IMR-90 (cell line): ENCODE data around the gene SIGLEC9. TPM values are rescaled to one million over a fixed set of nuclear protein-coding genes. Genes with fewer than 3 reads are reported as not detected.

ENCODE experiments used
- ATAC-seq: fragments of 200-7000 bp; cut with Tn5 transposase; 2 replicates; pipeline ENCODE4 v1.9.1; 2020; ENCODE audit warnings: low read depth, mild to moderate bottlenecking, moderate library complexity
- BruUV-seq: library from RNA; stranded (reverse); fragments of 400-500 nt; replicated peaks from 2 replicates; lab custom pipeline; 2021; lab: Mats Ljungman, UMichigan
- CTCF ChIA-PET: fragments of 300-600 bp; formaldehyde crosslinking; extraction: SDS; loops from one replicate; lab custom pipeline; 2021; ENCODE audit warnings: antibody characterized with exemption; lab: Yijun Ruan, JAX
- POLR2A ChIA-PET: fragments of 300-600 bp; sonication (Branson Sonifier 250); formaldehyde crosslinking; loops from one replicate; lab custom pipeline; 2022; ENCODE audit warnings: antibody characterized with exemption; ENCODE audit not compliant: unreplicated experiment; lab: Charles Lee
- DNase-seq: peaks from one replicate; pipeline ENCODE4 v3.0.0; 2013
- H2AFZ ChIP-seq: replicated peaks from 2 replicates; pipeline ENCODE3; 2013; ENCODE audit warnings: low read length, mild to moderate bottlenecking; ENCODE audit not compliant: poor library complexity
- H2AK5ac ChIP-seq: 2 replicates; pipeline ENCODE4 v1.6.1; 2013; ENCODE audit warnings: low read depth, low read length, inconsistent platforms
- H2AK9ac ChIP-seq: replicated peaks from 2 replicates; pipeline ENCODE3; 2013; ENCODE audit warnings: mild to moderate bottlenecking, low read depth, low read length, moderate library complexity; ENCODE audit not compliant: poor library complexity
- H2BK120ac ChIP-seq: 2 replicates; pipeline ENCODE4 v1.6.1; 2013; ENCODE audit warnings: low read depth, low read length, inconsistent platforms
- H2BK15ac ChIP-seq: 3 replicates; pipeline ENCODE4 v1.6.1; 2013; ENCODE audit warnings: low read depth, low read length, inconsistent platforms
- H2BK20ac ChIP-seq: 2 replicates; pipeline ENCODE4 v1.6.1; 2013; ENCODE audit warnings: low read depth, mild to moderate bottlenecking, inconsistent platforms, low read length, moderate library complexity
- H2BK5ac ChIP-seq: 2 replicates; pipeline ENCODE4 v1.6.1; 2013; ENCODE audit warnings: mild to moderate bottlenecking, low read depth, low read length, inconsistent platforms; ENCODE audit not compliant: poor library complexity, severe bottlenecking
- H3K14ac ChIP-seq: replicated peaks from 2 replicates; pipeline ENCODE4 v1.6.1; 2013; ENCODE audit warnings: low read depth, low read length, inconsistent platforms
- H3K18ac ChIP-seq: 2 replicates; pipeline ENCODE4 v1.6.1; 2013; ENCODE audit warnings: low read depth, low read length, control low read depth
- H3K23ac ChIP-seq: 2 replicates; pipeline ENCODE4 v1.6.1; 2013; ENCODE audit warnings: low read depth, low read length, inconsistent platforms
- H3K27ac ChIP-seq: 2 replicates; pipeline ENCODE4 v1.5.1; 2013; ENCODE audit warnings: mild to moderate bottlenecking, control low read depth, low read length; ENCODE audit not compliant: insufficient read depth
- H3K27me3 ChIP-seq: 2 replicates; pipeline ENCODE4 v1.6.1; 2013; ENCODE audit warnings: low read length; ENCODE audit not compliant: control insufficient read depth, insufficient read depth
- H3K36me3 ChIP-seq: 2 replicates; pipeline ENCODE4 v1.6.1; 2013; ENCODE audit warnings: low read length, mixed read lengths; ENCODE audit not compliant: control insufficient read depth, insufficient read depth
- H3K4ac ChIP-seq: 2 replicates; pipeline ENCODE4 v1.6.1; 2013; ENCODE audit warnings: low read depth, low read length, inconsistent platforms
- H3K4me1 ChIP-seq: 2 replicates; pipeline ENCODE4 v1.6.1; 2013; ENCODE audit warnings: low read length, mixed read lengths; ENCODE audit not compliant: control insufficient read depth, insufficient read depth
- H3K4me2 ChIP-seq: 2 replicates; pipeline ENCODE4 v1.6.1; 2013; ENCODE audit warnings: low read depth, mild to moderate bottlenecking, control low read depth, low read length, moderate library complexity
- H3K4me3 ChIP-seq: 2 replicates; pipeline ENCODE4 v1.5.1; 2013; ENCODE audit warnings: low read depth, mild to moderate bottlenecking, control low read depth, low read length, moderate library complexity; ENCODE audit not compliant: insufficient read depth
- H3K56ac ChIP-seq: 2 replicates; pipeline ENCODE4 v1.6.1; 2013; ENCODE audit warnings: low read length, inconsistent platforms; ENCODE audit not compliant: insufficient read depth; ENCODE audit errors: extremely low read depth
- H3K79me1 ChIP-seq, 2 experiments: 2 replicates each; pipeline ENCODE4 v1.6.1; 2013; ENCODE audit warnings: low read length in 2 of 2, inconsistent platforms in 1 of 2, low read depth in 1 of 2
- H3K9ac ChIP-seq: 2 replicates; pipeline ENCODE4 v1.6.1; 2013; ENCODE audit warnings: low read depth, low read length, control low read depth
- H3K9me1 ChIP-seq: 2 replicates; pipeline ENCODE4 v1.6.1; 2013; ENCODE audit warnings: low read length, inconsistent platforms; ENCODE audit not compliant: insufficient read depth
- H3K9me3 ChIP-seq: 2 replicates; pipeline ENCODE4 v1.6.1; 2013; ENCODE audit warnings: low read length; ENCODE audit not compliant: control insufficient read depth, insufficient read depth
- H4K20me1 ChIP-seq: 2 replicates; pipeline ENCODE4 v1.6.1; 2013; ENCODE audit warnings: low read length, inconsistent platforms; ENCODE audit not compliant: insufficient read depth
- H4K5ac ChIP-seq: 2 replicates; pipeline ENCODE4 v1.6.1; 2013; ENCODE audit warnings: mild to moderate bottlenecking, low read depth, low read length, control low read depth
- H4K8ac ChIP-seq, 2 experiments: 2 replicates each; pipeline ENCODE4 v1.6.1; 2013; ENCODE audit warnings: low read depth in 2 of 2, low read length in 2 of 2, control low read depth in 1 of 2, inconsistent platforms in 1 of 2
- H4K91ac ChIP-seq: 2 replicates; pipeline ENCODE4 v1.6.1; 2013; ENCODE audit warnings: low read depth, low read length, inconsistent platforms; ENCODE audit not compliant: insufficient read depth
- BHLHE40 ChIP-seq: fragments of 150-350 bp; IDR thresholded peaks from 2 replicates; pipeline ENCODE4 v1.6.1; 2016; ENCODE audit warnings: mild to moderate bottlenecking, low read depth, low read length
- CEBPB ChIP-seq: IDR thresholded peaks from 2 replicates; pipeline ENCODE4 v1.6.1; 2012; ENCODE audit warnings: low read depth, low read length, improper control_type of control experiment
- CHD1 ChIP-seq: IDR thresholded peaks from 2 replicates; pipeline ENCODE4 v1.6.1; 2012; ENCODE audit warnings: low read depth, low read length, improper control_type of control experiment
- ELK1 ChIP-seq: fragments of 150-350 bp; IDR thresholded peaks from 2 replicates; pipeline ENCODE4 v1.6.1; 2016; ENCODE audit warnings: low read depth, mild to moderate bottlenecking, low read length, moderate library complexity, borderline replicate concordance
- FOS ChIP-seq: fragments of 150-350 bp; IDR thresholded peaks from 2 replicates; pipeline ENCODE4 v1.6.1; 2016; ENCODE audit warnings: low read depth, low read length
- MAFK ChIP-seq: IDR thresholded peaks from 2 replicates; pipeline ENCODE4 v1.6.1; 2012; ENCODE audit warnings: low read depth, low read length, improper control_type of control experiment
- MAZ ChIP-seq: IDR thresholded peaks from 2 replicates; pipeline ENCODE4 v1.6.1; 2012; ENCODE audit warnings: low read depth, mild to moderate bottlenecking, low read length, improper control_type of control experiment, moderate library complexity, borderline replicate concordance
- MXI1 ChIP-seq: IDR thresholded peaks from 2 replicates; pipeline ENCODE4 v1.6.1; 2012; ENCODE audit warnings: low read depth, mild to moderate bottlenecking, low read length, moderate library complexity, borderline replicate concordance
- NFE2L2 ChIP-seq: fragments of 150-350 bp; IDR thresholded peaks from 2 replicates; pipeline ENCODE4 v1.6.1; 2016; ENCODE audit warnings: low read depth, mild to moderate bottlenecking, low read length
- POLR2A ChIP-seq: IDR thresholded peaks from 2 replicates; pipeline ENCODE4 v1.6.1; 2012; ENCODE audit warnings: mild to moderate bottlenecking, low read depth, low read length
- RAD21 ChIP-seq: IDR thresholded peaks from 2 replicates; pipeline ENCODE4 v1.6.1; 2012; ENCODE audit warnings: low read length, improper control_type of control experiment
- RCOR1 ChIP-seq: IDR thresholded peaks from 2 replicates; pipeline ENCODE4 v1.6.1; 2012; ENCODE audit warnings: mild to moderate bottlenecking, low read length, improper control_type of control experiment; ENCODE audit not compliant: insufficient replicate concordance
- RFX5 ChIP-seq: IDR thresholded peaks from 2 replicates; pipeline ENCODE4 v1.8.0; 2012; ENCODE audit warnings: low read depth, mild to moderate bottlenecking, low read length, moderate library complexity
- SMC3 ChIP-seq: fragments of 150-350 bp; IDR thresholded peaks from 2 replicates; pipeline ENCODE4 v1.6.1; 2016; ENCODE audit warnings: low read depth, mild to moderate bottlenecking, antibody characterized with exemption, low read length, moderate library complexity
- USF2 ChIP-seq: fragments of 150-350 bp; IDR thresholded peaks from 2 replicates; pipeline ENCODE4 v1.6.1; 2017; ENCODE audit warnings: mild to moderate bottlenecking, antibody characterized with exemption, low read length, low read depth
- WGBS, 2 experiments: methylation state at CpG; one replicate each; pipeline versions ENCODE4 v1.1.5 to v1.1.7; 2013; ENCODE audit warnings: missing lambda C conversion rate in 2 of 2; ENCODE audit not compliant: insufficient read length in 1 of 2; ENCODE audit errors: extremely low coverage in 2 of 2; 5-methylcytosine and 5-hydroxymethylcytosine counted together
- dilution Hi-C: fragments of 300-500 bp; cut with HindIII; formaldehyde crosslinking; loops from one replicate; pipeline ENCODE4 v1.14.3; 2018; ENCODE audit warnings: low sequenced_read_pairs; ENCODE audit not compliant: unreplicated experiment
- in situ Hi-C: fragments of 300-500 bp; cut with MboI; formaldehyde crosslinking; loops from 3 replicates; pipeline ENCODE4 v1.14.3; 2019; ENCODE audit warnings: low sequenced_read_pairs, inconsistent platforms, mixed read lengths
- intact Hi-C: fragments of 100-400 bp; cut with micrococcal nuclease; formaldehyde crosslinking; loops from 2 replicates; pipeline ENCODE4 v1.10.0; 2022
- polyA plus RNA-seq, 3 experiments: library from polyadenylated mRNA; depleted of rRNA; stranded (reverse); fragments of >200 nt; gene quantifications; 2 replicates each; pipeline ENCODE4 v1.2.3, GENCODE V29; 2012; ENCODE audit warnings: low replicate concordance in 1 of 3
- total RNA-seq: library from RNA; depleted of rRNA; stranded (reverse); fragments of >200 nt; gene quantifications from 2 replicates; pipeline ENCODE4 v1.2.3, GENCODE V29; 2012
- TF ChIP-seq, protein P1 (sequence below): conservative IDR thresholded peaks from 2 replicates; pipeline ENCODE4 v1.5.1; 2012; ENCODE audit warnings: mild to moderate bottlenecking, low read depth, low read length, improper control_type of control experiment

Gene SIGLEC9
- total and polyA plus RNA-seq, 2 of the 4 experiments (the other 2 are of a cell fraction) = 0.03 TPM; not detected in 1

DNA sequence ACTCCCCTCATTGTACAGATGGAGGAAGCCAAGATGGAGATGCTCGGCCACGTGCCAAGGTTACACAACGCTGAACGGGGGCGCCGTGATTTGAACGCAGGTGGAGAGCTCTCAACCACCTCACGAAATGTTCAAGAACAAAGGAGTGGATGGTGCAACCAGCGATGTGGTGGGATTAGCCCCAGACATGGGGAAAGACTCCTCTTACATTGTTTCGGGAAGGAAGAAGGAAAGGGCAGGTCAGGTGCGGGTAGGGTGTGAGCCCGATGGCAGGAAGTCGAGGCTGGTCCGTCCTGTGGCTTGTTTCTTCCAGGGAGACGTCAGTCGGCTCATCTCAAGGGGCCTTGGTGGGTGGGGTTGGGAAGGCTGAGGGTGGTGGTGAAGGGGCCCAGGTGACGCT is 34.9 kb upstream of the SIGLEC9 start:
- Histone ChIP-seq H3K9me3 (no peaks in the 10 kb centered on the region), H4K8ac (no peak overlapping the region), H3K4me2 (no peak overlapping the region), H2BK120ac (no peak overlapping the region), H2BK15ac (no peak overlapping the region), H2AK5ac (no peak overlapping the region), H2BK5ac (no peak overlapping the region), H4K20me1 (0 out of 2 replicates have a peak, but pooled peaks cover 3% of the 10 kb centered on the region), H3K27me3 (no peaks in the 10 kb centered on the region), H3K79me1 (no peaks in the 10 kb centered on the region), H3K9me1 (no peaks in the 10 kb centered on the region), H3K14ac (no peak overlapping the region), H4K5ac (no peak overlapping the region), H3K4ac (no peak overlapping the region), H3K9ac (no peak overlapping the region), H3K4me3 (no peak overlapping the region), H3K27ac (no peak overlapping the region), H3K18ac (no peak overlapping the region), H3K23ac (no peak overlapping the region), H3K4me1 (peaks cover 3% of the 10 kb centered on the region; the same call in 1 of the 2 replicates), H2AFZ (no peak overlapping the region), H2BK20ac (no peak overlapping the region), H3K56ac (no peak overlapping the region), H4K91ac (no peak overlapping the region), H2AK9ac (no peak overlapping the region), H3K36me3 (no peaks in the 10 kb centered on the region)
- in situ Hi-C loops (no loop called here), intact Hi-C loops (no loop called here), dilution Hi-C loops (no loop called here)
- ChIA-PET POLR2A (no interaction called here), CTCF (no interaction called here)
- no TSS peak for BruUV-seq
- DNase-seq (no peak), ATAC-seq (no peak)
- WGBS, 2 experiments = 100% methylated on average over 3 of the region's 17 CpGs; no CpG with 5 or more reads in 1 of the 2 experiments
- no peak for TF ChIP-seq RAD21
- no peak for TF ChIP-seq POLR2A
- no peak for TF ChIP-seq ELK1
- no peak for TF ChIP-seq MXI1
- no peak for TF ChIP-seq NFE2L2
- no peak for TF ChIP-seq MAZ
- TF ChIP-seq, protein P1, sequence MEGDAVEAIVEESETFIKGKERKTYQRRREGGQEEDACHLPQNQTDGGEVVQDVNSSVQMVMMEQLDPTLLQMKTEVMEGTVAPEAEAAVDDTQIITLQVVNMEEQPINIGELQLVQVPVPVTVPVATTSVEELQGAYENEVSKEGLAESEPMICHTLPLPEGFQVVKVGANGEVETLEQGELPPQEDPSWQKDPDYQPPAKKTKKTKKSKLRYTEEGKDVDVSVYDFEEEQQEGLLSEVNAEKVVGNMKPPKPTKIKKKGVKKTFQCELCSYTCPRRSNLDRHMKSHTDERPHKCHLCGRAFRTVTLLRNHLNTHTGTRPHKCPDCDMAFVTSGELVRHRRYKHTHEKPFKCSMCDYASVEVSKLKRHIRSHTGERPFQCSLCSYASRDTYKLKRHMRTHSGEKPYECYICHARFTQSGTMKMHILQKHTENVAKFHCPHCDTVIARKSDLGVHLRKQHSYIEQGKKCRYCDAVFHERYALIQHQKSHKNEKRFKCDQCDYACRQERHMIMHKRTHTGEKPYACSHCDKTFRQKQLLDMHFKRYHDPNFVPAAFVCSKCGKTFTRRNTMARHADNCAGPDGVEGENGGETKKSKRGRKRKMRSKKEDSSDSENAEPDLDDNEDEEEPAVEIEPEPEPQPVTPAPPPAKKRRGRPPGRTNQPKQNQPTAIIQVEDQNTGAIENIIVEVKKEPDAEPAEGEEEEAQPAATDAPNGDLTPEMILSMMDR = no peak
- no peak for TF ChIP-seq SMC3
- no peak for TF ChIP-seq BHLHE40
- TF ChIP-seq RFX5 = no peak
- no peak for TF ChIP-seq CHD1
- TF ChIP-seq CEBPB = no peak
- no peak for TF ChIP-seq MAFK
- no peak for TF ChIP-seq USF2
- no peak for TF ChIP-seq RCOR1
- TF ChIP-seq FOS = no peak
